Bronchial epithelial cell (primary cell): Measurements from ENCODE around the gene GABRR3. TPM values are rescaled to one million over a fixed set of nuclear protein-coding genes. Genes with fewer than 3 reads are reported as not detected.

Experiments
- DNase-seq: peaks from one replicate; pipeline ENCODE4 v3.0.0-alpha.2; 2010; ENCODE audit warnings: low read depth
- FAIRE-seq: peaks from 2 replicates; lab custom pipeline; 2011; peaks lifted over from hg19 to GRCh38; lab: Jason Lieb, UNC
- H3K27me3 ChIP-seq: 2 replicates; pipeline ENCODE4 v1.5.1; 2011; ENCODE audit warnings: low read length; ENCODE audit not compliant: control insufficient read depth, insufficient read depth
- H3K36me3 ChIP-seq: 2 replicates; pipeline ENCODE4 v1.5.1; 2011; ENCODE audit warnings: low read length; ENCODE audit not compliant: control insufficient read depth, insufficient read depth
- H3K4me3 ChIP-seq: 2 replicates; pipeline ENCODE4 v1.5.1; 2011; ENCODE audit warnings: mild to moderate bottlenecking, low read depth, low read length, control low read depth
- CTCF ChIP-seq: IDR thresholded peaks from 2 replicates; pipeline ENCODE4 v1.5.1; 2011; ENCODE audit warnings: mild to moderate bottlenecking, moderate library complexity, low read length, control low read depth, inconsistent platforms; ENCODE audit not compliant: insufficient read depth, severe bottlenecking
- total RNA-seq: library from RNA; depleted of rRNA; stranded (reverse); fragments of >200 nt; gene quantifications from 2 replicates; pipeline ENCODE4 v1.2.1, GENCODE V29; 2014

GABRR3 gene
- total RNA-seq, 1 donor from 2014 or later: not detected

GRCh38 chr3:97992547-97993173, 42.5 kb downstream of the GABRR3 start:
- peaks cover 2% of the 10 kb centered on the region for H3K27me3 ChIP-seq
- TF ChIP-seq CTCF: no peak
- FAIRE-seq (no peak), DNase-seq (no peak)
- no peak overlapping the region for H3K4me3 ChIP-seq
- no peaks in the 10 kb centered on the region for H3K36me3 ChIP-seq

GRCh38 chr3:97991293-97991682, 43.8 kb downstream of the GABRR3 start:
- H3K36me3 ChIP-seq: no peaks in the 10 kb centered on the region
- FAIRE-seq (no peak), DNase-seq (no peak)
- H3K27me3 ChIP-seq: peaks cover 2% of the 10 kb centered on the region
- TF ChIP-seq CTCF: no peak
- H3K4me3 ChIP-seq: no peak overlapping the region

- no peak overlapping the region for H3K4me3 ChIP-seq
- FAIRE-seq: no peak
- H3K36me3 ChIP-seq: no peaks in the 10 kb centered on the region
- DNase-seq: no peak
- H3K27me3 ChIP-seq: peaks cover 2% of the 10 kb centered on the region
- TF ChIP-seq CTCF: no peak
These were observed 44.4 kb downstream of the GABRR3 start for GRCh38 chr3:97990624-97991292.

GRCh38 chr3:97988784-97989568, 46.1 kb downstream of the GABRR3 start:
- Histone ChIP-seq H3K4me3 (no peak overlapping the region), H3K36me3 (no peaks in the 10 kb centered on the region), H3K27me3 (peaks cover 2% of the 10 kb centered on the region)
- no peak for DNase-seq
- no peak for FAIRE-seq
- TF ChIP-seq CTCF: no peak

GRCh38 chr3:97987306-97987705, 47.8 kb downstream of the GABRR3 start:
- H3K4me3 ChIP-seq: no peak overlapping the region
- H3K27me3 ChIP-seq: no peaks in the 10 kb centered on the region
- DNase-seq (no peak), FAIRE-seq (no peak)
- TF ChIP-seq CTCF: no peak
- H3K36me3 ChIP-seq: no peaks in the 10 kb centered on the region
